GM10266 (cell line): ENCODE results near the gene LYPD4.
A peak's percentile ranks its signal among the peaks of the same experiment; 100 is the strongest.

ENCODE experiments used
- DNase-seq: peaks from one replicate; pipeline ENCODE4 v3.0.0; 2012; ENCODE audit errors: extremely low spot score
- CTCF ChIP-seq: IDR thresholded peaks from 2 replicates; pipeline ENCODE4 v1.5.1; 2012; ENCODE audit warnings: mild to moderate bottlenecking, low read depth; ENCODE audit not compliant: control insufficient read depth, insufficient read depth; ENCODE audit errors: missing control alignments

The LYPD4 gene

GRCh38 chr19:41887711-41888382 lies 43.4 kb upstream of the LYPD4 start:
- peak; percentile 54 for TF ChIP-seq CTCF
- no peak for DNase-seq

DNA sequence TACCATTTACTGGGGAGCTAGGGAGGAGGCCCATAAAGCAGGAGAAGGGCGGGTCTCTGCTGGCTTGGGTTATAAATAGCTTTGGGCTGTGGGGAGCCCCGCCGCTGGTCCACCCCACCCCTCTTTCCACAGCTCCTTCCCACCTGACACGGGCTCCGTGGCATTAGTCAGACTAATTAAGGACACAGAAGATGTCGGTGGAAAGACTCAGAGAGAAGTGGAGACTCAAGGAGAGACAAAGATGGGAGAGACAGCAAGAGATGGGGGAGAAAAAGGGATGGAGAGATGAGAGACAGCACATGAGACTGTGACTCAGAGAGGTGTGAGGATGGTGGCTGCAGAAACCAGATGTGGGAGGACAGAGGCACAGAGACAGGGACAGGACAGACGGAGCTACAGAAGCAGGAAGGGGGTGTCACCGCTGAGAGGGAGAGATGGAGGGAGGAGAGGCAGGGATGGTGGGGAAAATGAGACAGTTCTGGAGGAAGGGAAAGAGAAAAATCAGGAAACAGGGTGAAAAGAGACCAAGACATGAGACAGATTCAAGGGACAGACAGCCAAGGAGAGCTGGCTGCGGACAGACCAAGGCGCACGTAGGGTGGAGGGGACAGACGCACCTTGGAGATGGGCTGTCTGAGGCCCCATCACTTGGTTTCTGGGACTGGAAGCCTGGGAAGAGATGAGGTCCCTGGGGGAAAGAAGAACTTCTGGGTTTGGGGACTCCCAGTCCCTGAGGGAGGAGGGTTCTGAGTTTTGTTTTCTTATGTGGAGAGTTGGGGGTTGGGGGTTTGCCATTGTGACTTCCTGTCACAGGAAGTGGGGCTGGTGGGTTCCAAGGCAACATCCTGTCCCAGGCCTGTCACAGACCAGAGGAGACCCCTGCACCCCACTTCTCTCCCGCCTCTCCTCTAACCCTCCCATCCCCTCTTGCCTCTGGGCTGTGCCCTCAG lies 42.6 kb upstream of the LYPD4 start:
- DNase-seq, result peak; percentile 79
- TF ChIP-seq CTCF, result no peak

GRCh38 chr19:41883821-41884733 lies 39.6 kb upstream of the LYPD4 start:
- peak; percentile 96 for DNase-seq
- TF ChIP-seq CTCF, result peak; percentile 1

DNA sequence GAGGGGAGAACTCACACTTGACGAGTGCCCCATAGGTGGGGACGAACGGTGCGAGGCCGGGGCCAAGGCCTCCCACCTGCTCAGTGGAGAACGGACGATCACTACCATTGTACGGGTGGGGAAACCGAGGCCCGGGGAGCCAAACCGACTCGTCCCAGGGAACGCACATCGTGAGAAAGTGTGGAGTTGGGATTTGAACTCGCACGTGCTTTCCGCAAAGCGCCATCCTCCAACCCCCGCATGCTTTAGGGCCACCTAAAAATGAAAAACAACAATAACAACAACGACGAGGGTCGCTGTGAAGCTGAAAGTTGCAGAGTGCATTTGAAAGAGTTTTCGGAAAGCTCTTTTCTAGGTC lies 39.0 kb upstream of the LYPD4 start:
- no peak for DNase-seq
- TF ChIP-seq CTCF, result no peak

- peak; percentile 68 for DNase-seq
- no peak for TF ChIP-seq CTCF
These were observed 38.3 kb upstream of the LYPD4 start, which contains the start of gene ARHGEF1 for GRCh38 chr19:41882568-41883462. Gene ARHGEF1 (plus strand): TSS chr19:41883184. CDS start chr19:41888083, 4,899 bp downstream.

DNA sequence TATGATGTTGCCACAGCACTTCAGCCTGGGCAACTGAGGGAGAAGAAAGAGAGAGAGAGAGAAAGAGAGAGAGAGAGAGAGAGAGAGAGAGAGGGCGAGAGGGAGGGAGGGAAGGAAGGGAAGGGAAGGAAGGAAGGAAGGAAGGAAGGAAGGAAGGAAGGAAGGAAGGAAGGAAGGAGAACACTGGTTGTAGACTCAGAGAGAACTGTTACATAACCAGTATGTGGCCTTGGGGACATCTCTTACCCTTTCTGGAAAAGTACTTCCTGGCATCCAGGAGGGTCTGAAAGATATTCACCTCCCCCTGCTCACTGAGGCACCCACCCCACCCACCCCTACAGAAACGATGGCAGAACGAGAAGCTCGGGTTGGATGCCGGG lies 35.8 kb upstream of the LYPD4 start:
- DNase-seq, result no peak
- TF ChIP-seq CTCF, result no peak
